SK-N-SH treated with all-trans-retinoic acid at 6 μM for 48 hours (cell line): Measurements from ENCODE around the gene ORM1.

ENCODE experiments used
- ZNF70 ChIP-seq: fragments of 450-650 bp; formaldehyde crosslinking; IDR thresholded peaks from 2 replicates; pipeline ENCODE4 v1.5.0; 2020; ENCODE audit warnings: mild to moderate bottlenecking, moderate library complexity
- TF ChIP-seq, protein P1 (sequence below): fragments of 250-450 bp; sonication (Bioruptor Pico); IDR thresholded peaks from 2 replicates; pipeline ENCODE4 v1.5.0; 2020; ENCODE audit warnings: mild to moderate bottlenecking, moderate library complexity

DNA sequence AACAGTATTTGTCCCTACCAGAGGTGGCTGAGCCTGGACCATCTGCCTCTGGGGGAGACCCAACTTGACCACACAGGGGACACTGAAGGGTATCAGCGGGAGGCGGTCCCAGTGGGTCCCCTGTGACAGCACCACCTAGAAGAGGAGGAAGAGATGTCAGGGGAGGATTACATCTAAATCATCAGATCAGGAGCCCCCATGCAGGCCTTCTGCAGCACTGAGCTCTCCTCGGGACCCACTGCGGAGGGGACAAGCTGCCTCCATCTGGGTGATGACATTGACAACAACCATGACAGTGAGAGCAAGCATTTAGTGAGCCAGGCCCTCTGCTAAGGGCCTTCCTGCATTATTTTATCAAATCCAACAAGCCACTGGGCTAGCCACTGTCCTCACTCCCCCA lies 19.1 kb downstream of the ORM1 start:
- TF ChIP-seq ZNF70 (CRISPR knock-in tag) = no peak
- TF ChIP-seq, protein P1, sequence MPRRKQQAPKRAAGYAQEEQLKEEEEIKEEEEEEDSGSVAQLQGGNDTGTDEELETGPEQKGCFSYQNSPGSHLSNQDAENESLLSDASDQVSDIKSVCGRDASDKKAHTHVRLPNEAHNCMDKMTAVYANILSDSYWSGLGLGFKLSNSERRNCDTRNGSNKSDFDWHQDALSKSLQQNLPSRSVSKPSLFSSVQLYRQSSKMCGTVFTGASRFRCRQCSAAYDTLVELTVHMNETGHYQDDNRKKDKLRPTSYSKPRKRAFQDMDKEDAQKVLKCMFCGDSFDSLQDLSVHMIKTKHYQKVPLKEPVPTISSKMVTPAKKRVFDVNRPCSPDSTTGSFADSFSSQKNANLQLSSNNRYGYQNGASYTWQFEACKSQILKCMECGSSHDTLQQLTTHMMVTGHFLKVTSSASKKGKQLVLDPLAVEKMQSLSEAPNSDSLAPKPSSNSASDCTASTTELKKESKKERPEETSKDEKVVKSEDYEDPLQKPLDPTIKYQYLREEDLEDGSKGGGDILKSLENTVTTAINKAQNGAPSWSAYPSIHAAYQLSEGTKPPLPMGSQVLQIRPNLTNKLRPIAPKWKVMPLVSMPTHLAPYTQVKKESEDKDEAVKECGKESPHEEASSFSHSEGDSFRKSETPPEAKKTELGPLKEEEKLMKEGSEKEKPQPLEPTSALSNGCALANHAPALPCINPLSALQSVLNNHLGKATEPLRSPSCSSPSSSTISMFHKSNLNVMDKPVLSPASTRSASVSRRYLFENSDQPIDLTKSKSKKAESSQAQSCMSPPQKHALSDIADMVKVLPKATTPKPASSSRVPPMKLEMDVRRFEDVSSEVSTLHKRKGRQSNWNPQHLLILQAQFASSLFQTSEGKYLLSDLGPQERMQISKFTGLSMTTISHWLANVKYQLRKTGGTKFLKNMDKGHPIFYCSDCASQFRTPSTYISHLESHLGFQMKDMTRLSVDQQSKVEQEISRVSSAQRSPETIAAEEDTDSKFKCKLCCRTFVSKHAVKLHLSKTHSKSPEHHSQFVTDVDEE (CRISPR knock-in tag) = no peak
